ENCODE measurements around the gene SERPINA9. TPM values are rescaled to one million over a fixed set of nuclear protein-coding genes. Genes with fewer than 3 reads are reported as not detected.

SERPINA9 gene
- total RNA-seq, 1 experiment from 2014 or later, result not detected

- Histone ChIP-seq H3K9me2 (ENCODE audit: insufficient read depth) (no peaks in the 10 kb centered on the region), H3K4me2 (ENCODE audit: low read length) (no peak overlapping the region), H3K27me3 (ENCODE audit: insufficient read depth, low read length) (peaks cover 10% of the 10 kb centered on the region), H3K4me3 (replicated peaks in 1 of 2; ENCODE audit: low read depth in 1 of 2, low read length in 2 of 2) (no peak overlapping the region), H3K4me1 (ENCODE audit: control insufficient read depth in 1 of 2, insufficient read depth in 2 of 2, low read length in 2 of 2) (peaks cover 0 to 2% of the 10 kb centered on the region in 2 experiments; a peak in 1 of 4 replicates), H3K36me3 (ENCODE audit: control insufficient read depth in 1 of 2, insufficient read depth in 2 of 2, low read length in 2 of 2) (no peaks in the 10 kb centered on the region), H3K27ac (ENCODE audit: low read depth, low read length) (no peak overlapping the region), H3K79me2 (ENCODE audit: insufficient read depth, low read length) (no peaks in the 10 kb centered on the region), H4K20me1 (ENCODE audit: insufficient read depth) (no peaks in the 10 kb centered on the region), H2AFZ (ENCODE audit: low read depth, low read length, poor library complexity, severe bottlenecking) (no peak overlapping the region), H3K9me3 (ENCODE audit: control insufficient read depth in 1 of 2, insufficient read depth in 1 of 2, low read depth in 1 of 2, low read length in 2 of 2) (no peaks in the 10 kb centered on the region), H3K9ac (ENCODE audit: low read length) (no peak overlapping the region)
- DNase-seq (ENCODE audit: low read depth, low spot score), result no peak
- intact Hi-C loops (cut with micrococcal nuclease), result loop anchor here (10.0 kb wide), 1 partner anchor 316 kb away; no protein-coding TSS in a partner anchor
- POLR2A ChIA-PET, result no interaction called here
- CTCF ChIA-PET, result interaction anchor here (1.2 kb wide), 1 partner anchor 58 kb away, joined by 3 read pairs; no protein-coding TSS in a partner anchor
- ATAC-seq, result no peak
- BruUV-seq (replicated peaks), result no TSS peak
- RAD21 ChIA-PET (ENCODE audit: low non-redundant PET in 1 of 2, low total read pairs in 2 of 2, uncharacterized antibody in 2 of 2, unreplicated experiment in 2 of 2), result no interaction called here
- TF ChIP-seq, protein P1, sequence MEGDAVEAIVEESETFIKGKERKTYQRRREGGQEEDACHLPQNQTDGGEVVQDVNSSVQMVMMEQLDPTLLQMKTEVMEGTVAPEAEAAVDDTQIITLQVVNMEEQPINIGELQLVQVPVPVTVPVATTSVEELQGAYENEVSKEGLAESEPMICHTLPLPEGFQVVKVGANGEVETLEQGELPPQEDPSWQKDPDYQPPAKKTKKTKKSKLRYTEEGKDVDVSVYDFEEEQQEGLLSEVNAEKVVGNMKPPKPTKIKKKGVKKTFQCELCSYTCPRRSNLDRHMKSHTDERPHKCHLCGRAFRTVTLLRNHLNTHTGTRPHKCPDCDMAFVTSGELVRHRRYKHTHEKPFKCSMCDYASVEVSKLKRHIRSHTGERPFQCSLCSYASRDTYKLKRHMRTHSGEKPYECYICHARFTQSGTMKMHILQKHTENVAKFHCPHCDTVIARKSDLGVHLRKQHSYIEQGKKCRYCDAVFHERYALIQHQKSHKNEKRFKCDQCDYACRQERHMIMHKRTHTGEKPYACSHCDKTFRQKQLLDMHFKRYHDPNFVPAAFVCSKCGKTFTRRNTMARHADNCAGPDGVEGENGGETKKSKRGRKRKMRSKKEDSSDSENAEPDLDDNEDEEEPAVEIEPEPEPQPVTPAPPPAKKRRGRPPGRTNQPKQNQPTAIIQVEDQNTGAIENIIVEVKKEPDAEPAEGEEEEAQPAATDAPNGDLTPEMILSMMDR (IDR thresholded peaks at IDR 0.05 in 2 of 3, conservative IDR thresholded peaks at IDR 0.05 in 1 of 3; ENCODE audit: borderline replicate concordance in 1 of 3, insufficient read depth in 1 of 3, low read depth in 2 of 3, low read length in 2 of 3), result no peak
- no peak for TF ChIP-seq SP1 (IDR thresholded peaks at IDR 0.05; ENCODE audit: low read depth)
- no peak for TF ChIP-seq POLR2AphosphoS5 (IDR thresholded peaks at IDR 0.05; ENCODE audit: low read depth, low read length)
These were observed 47.4 kb downstream of the SERPINA9 start for GRCh38 chr14:94428610-94429009.

DNA sequence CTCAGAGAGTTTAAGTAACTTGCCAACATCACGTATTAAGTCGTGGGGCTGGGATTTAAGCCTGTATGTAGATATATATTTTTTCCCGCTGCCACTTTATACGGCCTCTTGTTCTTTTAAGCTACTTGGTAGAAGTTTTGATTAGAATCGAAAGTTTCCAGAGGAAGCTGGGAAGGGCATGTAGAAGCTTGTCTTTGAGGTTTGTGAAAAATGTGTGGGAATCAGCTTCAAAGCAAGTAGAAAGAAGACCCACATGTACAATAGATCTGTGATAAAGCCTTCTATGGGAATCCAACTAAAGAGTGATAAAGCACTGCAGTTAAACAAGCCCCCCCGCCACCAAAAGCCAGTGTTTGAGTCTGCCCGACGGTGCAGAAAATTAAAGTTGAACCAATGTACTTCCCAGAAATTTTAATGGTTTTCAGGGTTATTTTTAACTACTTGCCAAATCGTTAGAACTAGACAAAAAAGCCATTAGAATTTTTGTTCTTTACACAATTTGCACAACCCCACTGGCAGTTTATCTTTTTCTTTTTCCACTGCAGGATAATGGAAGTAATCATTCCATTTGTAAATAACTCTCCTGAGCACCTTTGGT lies 48.9 kb downstream of the SERPINA9 start:
- POLR2A ChIA-PET, result no interaction called here
- RAD21 ChIA-PET (ENCODE audit: low non-redundant PET in 1 of 2, low total read pairs in 2 of 2, uncharacterized antibody in 2 of 2, unreplicated experiment in 2 of 2), result no interaction called here

More for the DNA sequence above, 48.9 kb downstream of the SERPINA9 start:
- no peak overlapping the region for H2AFZ ChIP-seq (ENCODE audit: low read depth, low read length, poor library complexity, severe bottlenecking)
- DNase-seq (ENCODE audit: low read depth, low spot score), result no peak
- H3K36me3 ChIP-seq (ENCODE audit: control insufficient read depth in 1 of 2, insufficient read depth in 2 of 2, low read length in 2 of 2), result no peaks in the 10 kb centered on the region
- H3K9me2 ChIP-seq (ENCODE audit: insufficient read depth), result no peaks in the 10 kb centered on the region
- no peaks in the 10 kb centered on the region for H3K79me2 ChIP-seq (ENCODE audit: insufficient read depth, low read length)
- peaks cover 10% of the 10 kb centered on the region for H3K27me3 ChIP-seq (ENCODE audit: insufficient read depth, low read length)
- TF ChIP-seq ELF1 (IDR thresholded peaks at IDR 0.05; ENCODE audit: borderline replicate concordance, low read depth) (no peak), POLR2A (IDR thresholded peaks at IDR 0.05; ENCODE audit: borderline replicate concordance, extremely low read depth, insufficient read depth, insufficient read length) (no peak)
- H4K20me1 ChIP-seq (ENCODE audit: insufficient read depth), result no peaks in the 10 kb centered on the region
- intact Hi-C loops (cut with micrococcal nuclease), result loop anchor here (10.0 kb wide), 1 partner anchor 318 kb away; no protein-coding TSS in a partner anchor
- BruUV-seq (replicated peaks), result no TSS peak
- no peak overlapping the region for H3K4me3 ChIP-seq (replicated peaks in 1 of 2; ENCODE audit: low read depth in 1 of 2, low read length in 2 of 2)
- peaks cover 0 to 6% of the 10 kb centered on the region in 2 experiments; a peak in 1 of 4 replicates for H3K4me1 ChIP-seq (ENCODE audit: control insufficient read depth in 1 of 2, insufficient read depth in 2 of 2, low read length in 2 of 2)
- H3K9me3 ChIP-seq (ENCODE audit: control insufficient read depth in 1 of 2, insufficient read depth in 1 of 2, low read depth in 1 of 2, low read length in 2 of 2), result no peaks in the 10 kb centered on the region
- no peak overlapping the region for H3K27ac ChIP-seq (ENCODE audit: low read depth, low read length)
- ATAC-seq, result no peak
- CTCF ChIA-PET, result interaction anchor here (0.9 to 1.0 kb wide), 2 partner anchors 59 to 122 kb away, joined by 3 read pairs; no protein-coding TSS in a partner anchor
- H3K4me2 ChIP-seq (ENCODE audit: low read length), result no peak overlapping the region
- H3K9ac ChIP-seq (ENCODE audit: low read length), result no peak overlapping the region
